OCI-LY7 (cell line): ENCODE measurements around the gene TPRN. TPM values are rescaled to one million over a fixed set of nuclear protein-coding genes. Genes with fewer than 3 reads are reported as not detected.

Experiments used
- BruUV-seq: library from RNA; stranded (reverse); fragments of 400-500 nt; replicated peaks from 2 replicates; lab custom pipeline; 2021; lab: Mats Ljungman, UMichigan
- CTCF ChIA-PET: fragments of 300-600 bp; sonication (Branson Sonifier 250); formaldehyde crosslinking; loops from one replicate; lab custom pipeline; 2022; ENCODE audit warnings: antibody characterized with exemption; ENCODE audit not compliant: unreplicated experiment; lab: Charles Lee
- POLR2A ChIA-PET: fragments of 300-600 bp; sonication (Branson Sonifier 250); formaldehyde crosslinking; loops from one replicate; lab custom pipeline; 2022; ENCODE audit warnings: antibody characterized with exemption; lab: Charles Lee
- DNase-seq: peaks from one replicate; pipeline ENCODE4 v3.0.0-alpha.2; 2015; ENCODE audit warnings: low spot score
- H2AFZ ChIP-seq: fragments of 200-600 bp; sonication (generic), shearing (Covaris generic); 2 replicates; pipeline ENCODE4 v1.6.1; 2014; ENCODE audit warnings: mild to moderate bottlenecking, antibody characterized with exemption, low read length, moderate library complexity
- H3K27ac ChIP-seq: fragments of 200-600 bp; sonication (generic); 2 replicates; pipeline ENCODE4 v1.5.1; 2014; ENCODE audit warnings: mixed run types, low read depth, mild to moderate bottlenecking, moderate library complexity, low read length, inconsistent platforms; ENCODE audit not compliant: poor library complexity, severe bottlenecking
- H3K36me3 ChIP-seq: fragments of 200-600 bp; sonication (generic); 2 replicates; pipeline ENCODE4 v1.6.1; 2014; ENCODE audit warnings: mild to moderate bottlenecking, antibody characterized with exemption, low read length, moderate library complexity, mixed read lengths; ENCODE audit not compliant: insufficient read depth
- H3K4me1 ChIP-seq: fragments of 200-600 bp; sonication (generic); 2 replicates; pipeline ENCODE4 v1.5.1; 2014; ENCODE audit warnings: mild to moderate bottlenecking, low read length; ENCODE audit not compliant: insufficient read depth, poor library complexity, severe bottlenecking
- H3K4me2 ChIP-seq: fragments of 200-600 bp; sonication (generic); 2 replicates; pipeline ENCODE4 v1.6.1; 2014; ENCODE audit warnings: mild to moderate bottlenecking, low read length
- H3K4me3 ChIP-seq: fragments of 200-600 bp; sonication (generic); 2 replicates; pipeline ENCODE4 v1.5.1; 2014; ENCODE audit warnings: mild to moderate bottlenecking, low read depth, low read length; ENCODE audit not compliant: poor library complexity, severe bottlenecking
- H3K79me2 ChIP-seq: fragments of 200-600 bp; sonication (generic); 2 replicates; pipeline ENCODE4 v1.6.1; 2016; ENCODE audit warnings: low read depth, mild to moderate bottlenecking, low read length, moderate library complexity, mixed read lengths; ENCODE audit not compliant: insufficient read depth
- H3K9me2 ChIP-seq: fragments of 200-600 bp; sonication (generic); 2 replicates; pipeline ENCODE4 v1.6.1; 2016; ENCODE audit warnings: mild to moderate bottlenecking, low read length, mixed read lengths; ENCODE audit not compliant: insufficient read depth
- H3K9me3 ChIP-seq: fragments of 200-600 bp; sonication (generic); 2 replicates; pipeline ENCODE4 v1.6.1; 2014; ENCODE audit warnings: mild to moderate bottlenecking, mixed run types, low read length, mixed read lengths
- H4K20me1 ChIP-seq: fragments of 200-600 bp; sonication (generic); 2 replicates; pipeline ENCODE4 v1.6.1; 2014; ENCODE audit warnings: mild to moderate bottlenecking, antibody characterized with exemption, low read length, moderate library complexity, mixed read lengths; ENCODE audit not compliant: insufficient read depth
- EZH2phosphoT487 ChIP-seq: fragments of 200-600 bp; sonication (generic); IDR thresholded peaks from 2 replicates; pipeline ENCODE4 v1.6.1; 2018; ENCODE audit warnings: low read depth, borderline replicate concordance, mild to moderate bottlenecking, mixed run types, antibody characterized with exemption, low read length, moderate library complexity, mixed read lengths
- intact Hi-C: fragments of 100-400 bp; cut with micrococcal nuclease; formaldehyde crosslinking; loops from one replicate; pipeline ENCODE4 v1.10.0; 2022; ENCODE audit not compliant: unreplicated experiment
- total RNA-seq, 2 experiments: library from RNA; depleted of rRNA in 1 of 2; stranded (reverse); fragments of >200 nt in 1 of 2; shearing (Covaris generic) in 1 of 2; gene quantifications; 2 replicates each; pipeline ENCODE4 v1.2.3, GENCODE V29; 2014 to 2022
- TF ChIP-seq, protein P1 (sequence below): fragments of 200-600 bp; sonication (generic); conservative IDR thresholded peaks from 2 replicates; pipeline ENCODE4 v1.5.1; 2014; ENCODE audit warnings: mild to moderate bottlenecking, antibody characterized with exemption, low read length, moderate library complexity, mixed read lengths

Gene TPRN
- total RNA-seq, 2 experiments from 2014 or later: 9.0 to 15.9 TPM

GRCh38 chr9:137147793-137148160, 52.8 kb downstream of the TPRN start:
- no TSS peak for BruUV-seq
- no peak overlapping the region for H3K27ac ChIP-seq
- no peaks in the 10 kb centered on the region for H3K36me3 ChIP-seq
- H3K4me1 ChIP-seq: peaks cover 17% of the 10 kb centered on the region
- no peaks in the 10 kb centered on the region for H3K9me2 ChIP-seq
- no peak overlapping the region for H3K4me2 ChIP-seq
- CTCF ChIA-PET: interaction anchor here (0.6 kb wide), 1 partner anchor 19 kb away, joined by 5 read pairs; no protein-coding TSS in a partner anchor
- no peak overlapping the region for H2AFZ ChIP-seq
- H4K20me1 ChIP-seq: no peaks in the 10 kb centered on the region
- H3K79me2 ChIP-seq: no peaks in the 10 kb centered on the region
- POLR2A ChIA-PET: interaction anchor here (0.6 kb wide), 1 partner anchor 1707 kb away, joined by 3 read pairs; no protein-coding TSS in a partner anchor
- no peak overlapping the region for H3K4me3 ChIP-seq
- intact Hi-C loops: no loop called here
- TF ChIP-seq EZH2phosphoT487: no peak
- TF ChIP-seq, protein P1, sequence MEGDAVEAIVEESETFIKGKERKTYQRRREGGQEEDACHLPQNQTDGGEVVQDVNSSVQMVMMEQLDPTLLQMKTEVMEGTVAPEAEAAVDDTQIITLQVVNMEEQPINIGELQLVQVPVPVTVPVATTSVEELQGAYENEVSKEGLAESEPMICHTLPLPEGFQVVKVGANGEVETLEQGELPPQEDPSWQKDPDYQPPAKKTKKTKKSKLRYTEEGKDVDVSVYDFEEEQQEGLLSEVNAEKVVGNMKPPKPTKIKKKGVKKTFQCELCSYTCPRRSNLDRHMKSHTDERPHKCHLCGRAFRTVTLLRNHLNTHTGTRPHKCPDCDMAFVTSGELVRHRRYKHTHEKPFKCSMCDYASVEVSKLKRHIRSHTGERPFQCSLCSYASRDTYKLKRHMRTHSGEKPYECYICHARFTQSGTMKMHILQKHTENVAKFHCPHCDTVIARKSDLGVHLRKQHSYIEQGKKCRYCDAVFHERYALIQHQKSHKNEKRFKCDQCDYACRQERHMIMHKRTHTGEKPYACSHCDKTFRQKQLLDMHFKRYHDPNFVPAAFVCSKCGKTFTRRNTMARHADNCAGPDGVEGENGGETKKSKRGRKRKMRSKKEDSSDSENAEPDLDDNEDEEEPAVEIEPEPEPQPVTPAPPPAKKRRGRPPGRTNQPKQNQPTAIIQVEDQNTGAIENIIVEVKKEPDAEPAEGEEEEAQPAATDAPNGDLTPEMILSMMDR: no peak
- DNase-seq: no peak
- H3K9me3 ChIP-seq: no peaks in the 10 kb centered on the region

DNA sequence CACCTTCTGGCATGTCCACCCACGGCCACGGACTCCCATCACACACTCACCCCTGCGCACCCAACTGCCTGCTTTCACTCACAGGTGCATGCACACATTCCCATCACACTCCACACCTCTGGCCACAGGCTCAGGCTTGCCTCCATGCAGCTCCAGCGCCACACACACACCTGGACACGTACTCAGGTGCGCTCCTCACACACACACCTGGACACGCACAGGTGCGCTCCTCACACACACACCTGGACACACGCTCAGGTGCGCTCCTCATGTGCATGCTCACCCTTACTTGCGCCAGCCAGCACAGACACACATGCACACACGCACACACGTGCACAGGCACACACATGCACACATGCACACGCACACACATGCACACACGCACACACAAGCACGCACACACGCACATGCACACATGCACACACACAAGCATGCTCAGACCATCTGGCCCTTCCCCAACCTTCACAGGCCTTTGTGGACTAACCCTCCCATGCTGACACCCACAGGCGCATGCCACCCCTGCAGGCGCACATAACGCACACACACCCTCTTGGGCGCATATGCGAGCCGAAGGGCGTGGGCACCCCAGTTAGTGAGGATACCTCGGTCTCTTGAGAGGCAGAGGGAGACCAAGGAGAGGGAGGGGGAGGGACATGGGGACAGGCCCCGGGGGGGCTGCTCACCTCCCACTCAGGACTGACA, 53.3 kb downstream of the TPRN start:
- Histone ChIP-seq H3K27ac (no peak overlapping the region), H3K9me2 (no peaks in the 10 kb centered on the region), H3K9me3 (no peaks in the 10 kb centered on the region), H3K4me2 (no peak overlapping the region), H4K20me1 (no peaks in the 10 kb centered on the region), H3K36me3 (no peaks in the 10 kb centered on the region), H2AFZ (no peak overlapping the region), H3K4me3 (no peak overlapping the region), H3K4me1 (peaks cover 17% of the 10 kb centered on the region), H3K79me2 (no peaks in the 10 kb centered on the region)
- BruUV-seq: no TSS peak
- CTCF ChIA-PET: no interaction called here
- intact Hi-C loops: no loop called here
- no peak for DNase-seq
- POLR2A ChIA-PET: interaction anchor here (0.6 kb wide), 1 partner anchor 1706 kb away, joined by 3 read pairs; no protein-coding TSS in a partner anchor
- TF ChIP-seq EZH2phosphoT487: no peak
- TF ChIP-seq, protein P1: no peak

- H2AFZ ChIP-seq: no peak overlapping the region
- H3K9me2 ChIP-seq: no peaks in the 10 kb centered on the region
- H3K9me3 ChIP-seq: no peaks in the 10 kb centered on the region
- H3K4me1 ChIP-seq: peaks cover 15% of the 10 kb centered on the region
- H3K79me2 ChIP-seq: no peaks in the 10 kb centered on the region
- H3K27ac ChIP-seq: no peak overlapping the region
- no peak overlapping the region for H3K4me3 ChIP-seq
- H4K20me1 ChIP-seq: no peaks in the 10 kb centered on the region
- intact Hi-C loops: no loop called here
- H3K36me3 ChIP-seq: no peaks in the 10 kb centered on the region
- POLR2A ChIA-PET: no interaction called here
- CTCF ChIA-PET: no interaction called here
- DNase-seq: no peak
- no peak for TF ChIP-seq EZH2phosphoT487
- TF ChIP-seq, protein P1: no peak
- no peak overlapping the region for H3K4me2 ChIP-seq
- BruUV-seq: no TSS peak
Measured at GRCh38 chr9:137146527-137146918, 54.0 kb downstream of the TPRN start.
